Brain pericyte (primary cell): ENCODE results near the gene LYRM4.
"Not testable (repeated sequence)": the region's sequence is repeated elsewhere in the genome, so short reads cannot be mapped to it uniquely, and the experiment has no call there.

ENCODE experiments used
- DNase-seq: peaks from one replicate; pipeline ENCODE4 v3.0.0-alpha.2; 2012; ENCODE audit warnings: low read depth, low spot score

Gene LYRM4

DNA sequence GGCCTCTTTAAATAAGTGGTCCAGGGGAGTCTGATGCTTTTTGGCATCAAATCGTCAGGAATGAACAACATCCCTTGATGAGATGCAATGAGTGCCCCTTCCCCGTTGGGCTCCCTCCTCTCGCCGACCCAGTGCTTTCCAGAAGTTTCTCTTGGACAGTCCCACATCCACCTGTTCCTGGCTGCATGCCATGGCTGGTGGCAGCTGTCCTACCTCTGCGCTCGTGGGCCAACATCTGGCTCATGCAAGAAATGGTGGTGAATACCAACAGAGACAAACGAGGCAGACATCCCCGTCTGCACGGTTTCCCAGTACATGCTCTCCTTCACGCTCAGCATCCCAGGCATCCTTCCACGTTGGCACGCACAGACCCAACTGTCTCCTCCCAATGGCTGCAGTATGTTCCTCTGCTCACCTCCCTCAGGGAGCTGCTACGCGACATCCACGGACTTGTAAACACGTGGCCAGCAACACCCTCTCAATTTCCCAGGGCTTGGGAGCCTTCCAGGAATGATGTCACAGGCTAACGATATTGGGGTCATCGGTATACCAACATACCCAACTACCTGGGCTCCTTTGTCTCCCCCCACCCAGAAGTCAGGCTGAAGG is 138.1 kb downstream of the LYRM4 start:
- no peak for DNase-seq

DNA sequence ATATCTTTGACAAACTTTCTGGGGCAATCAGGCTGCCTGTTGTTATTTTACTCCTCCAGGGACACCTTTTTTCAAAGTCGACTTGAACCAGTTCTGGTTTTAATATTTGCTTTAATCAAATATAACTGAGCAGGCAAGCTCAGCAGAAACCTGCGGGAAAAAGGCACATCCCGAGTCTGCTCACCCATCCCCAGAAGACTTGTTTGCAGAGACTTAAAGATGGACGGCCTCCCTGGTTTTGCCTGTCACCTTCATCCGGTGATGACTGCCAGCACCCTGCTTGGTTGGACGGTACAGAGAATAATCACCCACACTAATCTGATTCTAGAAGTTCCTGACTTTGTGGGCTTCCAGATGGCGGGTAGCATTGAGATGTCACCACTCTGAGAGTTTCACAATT is 138.8 kb downstream of the LYRM4 start:
- DNase-seq: no peak

GRCh38 chr6:5121479-5121878 is 139.3 kb downstream of the LYRM4 start:
- DNase-seq: no peak

DNA sequence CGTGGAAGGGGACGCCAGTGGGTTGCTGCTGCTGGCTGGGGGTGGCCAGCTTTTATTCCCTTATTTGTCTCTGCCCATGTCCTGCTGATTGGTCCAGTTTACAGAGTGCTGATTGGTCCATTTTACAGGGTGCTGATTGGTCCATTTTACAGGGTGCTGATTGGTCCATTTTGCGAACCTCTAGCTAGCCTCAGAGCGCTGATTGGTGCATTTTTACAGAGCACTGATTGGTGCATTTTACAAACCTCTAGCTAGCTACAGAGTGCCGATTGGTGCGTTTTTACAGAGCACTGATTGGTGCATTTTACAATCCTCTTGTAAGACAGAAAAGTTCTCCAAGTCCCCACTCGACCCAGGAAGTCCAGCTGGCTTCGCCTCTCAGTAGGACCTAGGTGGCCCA is 140.2 kb downstream of the LYRM4 start:
- DNase-seq: not testable (repeated sequence)

- DNase-seq: no peak
These were observed 140.7 kb downstream of the LYRM4 start for GRCh38 chr6:5120011-5120410.

GRCh38 chr6:5119090-5119951 is 141.4 kb downstream of the LYRM4 start:
- no peak for DNase-seq

GRCh38 chr6:5116243-5116991 is 144.3 kb downstream of the LYRM4 start:
- no peak for DNase-seq

DNA sequence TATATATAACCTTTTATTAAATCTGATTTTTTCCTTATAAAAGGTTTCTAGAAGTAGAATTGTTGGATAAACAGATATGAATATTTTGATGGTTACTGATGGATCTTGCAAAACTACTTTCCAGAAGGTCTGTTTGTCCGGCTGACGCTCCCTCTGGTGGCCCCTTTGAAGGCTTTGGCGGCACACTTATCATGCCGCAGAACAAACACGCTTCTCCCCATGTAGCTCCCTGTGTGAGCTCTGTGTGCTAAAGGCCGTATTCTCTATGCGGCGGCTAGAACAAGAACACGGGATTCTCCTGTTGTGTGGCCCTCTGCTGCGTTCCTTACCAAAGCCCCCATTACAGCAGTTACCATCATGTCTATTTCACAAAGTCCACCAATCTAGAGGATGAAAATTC is 145.6 kb downstream of the LYRM4 start:
- peak; percentile 81 for DNase-seq

GRCh38 chr6:5113096-5113495 is 147.7 kb downstream of the LYRM4 start:
- no peak for DNase-seq

DNA sequence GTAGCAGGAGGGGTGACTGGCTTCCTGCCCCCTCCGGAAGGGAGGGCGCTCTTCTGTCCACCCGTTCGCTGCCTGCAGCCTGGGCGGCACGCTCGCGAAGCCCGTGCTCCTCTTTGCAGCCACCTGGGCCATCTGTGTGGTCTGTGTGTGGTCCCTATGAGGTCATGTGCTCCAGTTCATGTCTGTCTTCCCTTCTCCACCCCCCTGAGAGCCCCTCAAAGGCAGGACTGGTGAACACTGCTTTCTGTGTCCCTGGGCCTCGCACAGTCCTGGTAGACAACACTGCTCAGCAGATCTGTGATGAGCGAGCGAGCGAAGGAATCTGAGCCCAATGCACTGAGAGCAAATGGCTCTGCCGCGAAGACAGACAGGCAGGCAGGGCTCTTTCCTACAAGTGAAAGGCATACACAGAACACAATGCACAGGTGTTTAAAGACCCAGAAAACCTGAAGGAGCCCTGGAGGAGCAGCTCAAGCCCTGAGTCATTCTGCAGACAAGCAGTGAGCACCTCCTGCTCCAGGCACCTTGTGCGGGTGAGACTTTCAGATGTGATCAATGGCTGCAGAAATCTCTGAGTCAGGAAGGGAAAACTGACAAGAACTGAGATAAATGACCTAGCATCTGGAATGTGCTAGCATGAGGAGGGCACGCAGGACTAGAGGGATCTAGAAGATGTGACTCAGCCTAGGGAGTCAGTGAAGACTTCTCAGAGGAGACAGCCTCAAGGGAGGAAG is 148.5 kb downstream of the LYRM4 start:
- no peak for DNase-seq

- DNase-seq: no peak
These were observed 149.1 kb downstream of the LYRM4 start for GRCh38 chr6:5111626-5112025.

- no peak for DNase-seq
These were observed 150.5 kb downstream of the LYRM4 start for GRCh38 chr6:5110246-5110645.

- DNase-seq: no peak
These were observed 151.3 kb downstream of the LYRM4 start for GRCh38 chr6:5109436-5109835.

DNA sequence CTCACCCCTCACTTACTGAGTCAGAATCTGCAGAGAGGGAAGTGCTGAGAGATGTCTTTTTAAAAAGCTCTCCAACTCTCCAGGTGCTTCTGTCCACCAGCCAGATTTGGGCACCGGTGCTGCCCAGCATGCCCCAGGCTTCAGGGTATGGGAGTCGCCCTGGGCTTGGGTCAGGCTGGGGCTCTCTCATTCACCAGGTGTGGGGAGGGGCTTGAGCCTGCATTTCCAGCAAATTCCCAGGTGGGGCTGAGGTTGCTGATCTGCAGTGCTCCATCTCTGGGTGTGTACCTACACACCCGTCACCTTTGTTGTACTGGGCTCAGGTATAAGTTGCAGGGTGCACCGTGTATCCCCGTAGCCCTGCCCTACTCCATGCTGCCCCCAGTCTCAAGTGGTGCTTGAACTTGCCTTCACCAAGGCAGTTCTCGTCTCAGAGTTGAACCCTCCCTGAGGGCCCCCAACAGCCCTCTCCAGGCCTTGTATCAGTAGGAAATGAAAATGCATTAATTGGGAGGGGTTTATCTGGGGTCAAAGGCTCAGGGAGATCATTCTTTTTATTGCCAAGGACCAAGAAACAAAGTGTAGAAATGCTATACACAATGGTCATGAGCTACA is 152.1 kb downstream of the LYRM4 start:
- DNase-seq: no peak

- DNase-seq: no peak
These were observed 152.7 kb downstream of the LYRM4 start for GRCh38 chr6:5108068-5108467.

DNA sequence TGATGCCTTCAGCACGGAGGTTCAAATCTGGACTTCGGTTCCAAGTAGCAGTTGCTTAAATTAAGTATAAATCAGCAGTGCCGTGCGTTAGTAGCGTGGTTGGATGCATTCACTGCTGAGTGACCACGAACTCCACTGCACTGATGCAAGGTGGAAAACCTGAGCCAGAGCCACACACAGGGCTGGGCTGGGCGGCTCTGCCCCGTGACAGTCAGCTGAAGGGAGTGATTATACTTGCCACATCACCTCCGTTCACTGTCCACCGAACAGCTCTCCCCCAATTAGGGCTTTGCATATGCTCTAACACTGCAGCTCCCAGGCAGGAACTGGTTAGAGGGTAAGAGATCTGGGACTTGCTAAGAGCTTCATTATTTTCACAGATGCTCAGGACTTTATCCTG is 153.4 kb downstream of the LYRM4 start:
- DNase-seq: no peak

- DNase-seq: no peak
These were observed 155.6 kb downstream of the LYRM4 start for GRCh38 chr6:5105146-5105545.

DNA sequence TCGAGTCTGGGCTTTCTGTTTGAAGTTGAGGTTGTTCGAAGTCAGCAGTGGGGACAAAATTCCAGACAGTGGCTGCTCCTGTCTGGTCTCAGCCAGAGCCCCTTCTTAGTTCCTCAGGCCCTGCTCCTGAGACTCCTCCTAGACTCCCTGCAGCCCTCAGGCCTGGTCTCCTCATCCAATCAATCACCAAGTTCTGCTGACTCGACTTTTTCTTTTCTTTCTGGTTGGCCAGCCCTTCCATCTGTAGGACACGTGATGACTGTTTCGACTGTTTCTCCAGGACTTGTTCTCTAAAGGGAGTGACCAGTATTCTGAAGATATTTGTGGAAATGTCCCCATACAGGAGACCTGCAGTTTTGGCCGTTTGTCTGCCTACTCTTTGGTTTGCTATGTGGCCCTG is 156.1 kb downstream of the LYRM4 start:
- no peak for DNase-seq

- no peak for DNase-seq
These were observed 157.5 kb downstream of the LYRM4 start for GRCh38 chr6:5103250-5103649.

DNA sequence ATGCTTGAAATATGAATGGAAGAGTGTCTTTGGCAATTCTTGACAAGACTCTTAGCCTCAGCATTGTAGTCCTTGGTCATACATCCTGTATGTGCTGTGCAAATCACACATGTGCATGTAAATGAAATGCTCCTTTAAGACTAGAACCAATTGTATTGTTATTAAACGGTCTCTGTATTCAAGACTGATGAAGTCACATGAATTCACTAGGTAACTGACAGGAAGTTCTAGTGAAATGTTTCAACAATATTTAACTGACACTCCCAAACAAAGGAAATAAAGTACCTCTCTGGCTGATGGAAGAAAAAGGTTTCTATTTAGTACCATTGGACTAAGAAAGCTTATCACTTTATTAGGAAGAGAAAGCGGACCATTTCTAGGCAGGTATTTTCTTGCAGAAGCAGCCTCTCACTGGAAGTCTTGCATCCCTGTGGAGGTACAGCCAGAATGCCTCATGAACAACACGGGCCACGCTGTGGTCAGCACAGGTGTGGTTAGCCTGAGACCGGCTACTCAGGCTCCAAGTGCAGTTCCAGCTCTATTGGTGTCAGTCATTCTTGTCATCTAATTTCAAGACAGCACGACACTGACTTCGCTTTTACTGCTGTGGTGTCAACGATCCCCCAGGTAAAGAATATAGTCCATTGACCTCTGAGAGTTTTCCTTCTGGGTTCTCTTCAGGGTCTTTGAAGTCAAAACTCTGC is 158.3 kb downstream of the LYRM4 start:
- no peak for DNase-seq

DNA sequence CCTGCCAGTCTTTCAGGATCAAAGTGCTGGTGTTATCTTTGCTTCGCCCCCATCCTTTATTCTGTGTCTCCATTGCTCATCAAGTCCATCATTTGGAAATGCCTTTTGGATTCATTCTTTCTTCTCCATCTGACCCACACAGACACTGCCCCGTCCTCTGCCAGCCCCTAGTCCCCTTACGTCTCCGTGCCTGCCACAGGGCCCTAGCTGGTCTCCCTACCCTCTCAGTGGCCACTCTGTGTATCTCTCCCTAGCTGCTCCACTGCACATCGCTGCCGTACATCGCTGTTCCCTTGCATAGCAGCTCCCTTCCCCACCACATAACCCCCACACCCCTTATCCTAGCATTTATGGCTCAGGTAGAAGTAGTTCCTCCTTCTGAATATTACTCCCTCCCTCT is 159.9 kb downstream of the LYRM4 start:
- DNase-seq: no peak
